ACHN (cell line): ENCODE results near the gene ZKSCAN1.
"Not testable (repeated sequence)": the region's sequence is repeated elsewhere in the genome, so short reads cannot be mapped to it uniquely, and the experiment has no call there.

Experiments used
- DNase-seq: peaks from one replicate; pipeline ENCODE4 v3.0.0-alpha.2; 2015
- in situ Hi-C: cut with HindIII; loops from 2 replicates; pipeline ENCODE4 v1.10.0; 2017; ENCODE audit warnings: low sequenced_read_pairs, low pct_ligation_motif_present, low pct_unique_long_range_greater_than_20kb

Gene ZKSCAN1

GRCh38 chr7:99996755-99997544 lies 18.4 kb upstream of the ZKSCAN1 start:
- DNase-seq: no peak
- in situ Hi-C loops: loop anchor here (10.0 kb wide), 1 partner anchor 72 kb away; the partner anchor contains the start of gene GJC3

DNA sequence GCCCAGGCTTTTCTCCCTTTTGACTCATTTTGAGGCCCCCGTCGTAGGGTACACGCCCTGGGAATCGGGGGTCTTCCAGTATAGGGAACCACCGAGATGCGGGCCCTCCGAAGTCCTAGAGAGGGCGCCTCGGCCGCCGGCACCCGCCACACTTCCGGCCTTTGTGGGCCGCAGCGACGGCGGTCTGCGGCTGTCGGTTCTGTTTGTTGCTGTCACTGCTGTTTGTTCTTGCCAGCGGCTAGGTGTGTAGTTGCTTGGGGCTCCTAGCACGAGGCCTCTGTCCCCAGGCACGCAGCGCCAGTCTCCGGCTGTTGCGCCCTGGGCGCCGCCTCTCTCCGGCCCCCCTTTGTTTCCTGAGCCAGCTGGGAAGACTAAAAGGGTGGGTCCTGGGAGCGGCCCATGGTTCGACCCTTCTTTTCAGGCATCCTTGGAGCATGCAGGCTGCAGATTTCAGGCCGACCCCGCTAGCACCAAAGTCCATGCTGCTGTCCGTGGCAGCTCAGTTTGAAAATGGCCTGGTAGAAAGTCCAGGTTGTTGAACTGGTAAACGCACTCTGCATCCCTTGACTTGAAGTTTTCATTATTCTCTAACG lies 17.8 kb upstream of the ZKSCAN1 start:
- in situ Hi-C loops: loop anchor here (10.0 kb wide), 1 partner anchor 73 kb away; the partner anchor contains the start of gene GJC3
- no peak for DNase-seq

DNA sequence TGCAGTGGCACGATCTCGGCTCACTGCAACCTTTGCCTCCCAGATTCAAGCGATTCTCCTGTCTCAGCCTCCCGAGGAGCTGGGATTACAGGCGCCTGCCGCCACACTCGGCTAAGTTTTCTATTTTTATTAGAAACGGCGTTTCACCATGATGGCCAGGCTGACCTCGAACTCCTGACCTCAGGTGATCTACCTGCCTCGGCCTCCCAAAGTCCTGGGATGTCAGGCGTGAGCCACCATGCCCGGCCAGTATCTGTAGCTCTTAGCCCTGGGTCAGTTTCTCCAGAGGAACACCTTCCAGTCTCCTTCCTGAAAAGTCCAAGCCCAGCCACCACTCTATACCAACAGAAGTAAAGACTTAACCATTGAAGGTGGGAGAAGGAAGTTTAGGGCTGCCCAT lies 15.2 kb upstream of the ZKSCAN1 start:
- in situ Hi-C loops: no loop called here

GRCh38 chr7:100003711-100004661 lies 11.4 kb upstream of the ZKSCAN1 start:
- in situ Hi-C loops: no loop called here
- no peak for DNase-seq

More for the DNA sequence above, 15.2 kb upstream of the ZKSCAN1 start:
- no peak for DNase-seq

- in situ Hi-C loops: no loop called here
- no peak for DNase-seq
Measured at GRCh38 chr7:100007887-100008286, 7.5 kb upstream of the ZKSCAN1 start.

DNA sequence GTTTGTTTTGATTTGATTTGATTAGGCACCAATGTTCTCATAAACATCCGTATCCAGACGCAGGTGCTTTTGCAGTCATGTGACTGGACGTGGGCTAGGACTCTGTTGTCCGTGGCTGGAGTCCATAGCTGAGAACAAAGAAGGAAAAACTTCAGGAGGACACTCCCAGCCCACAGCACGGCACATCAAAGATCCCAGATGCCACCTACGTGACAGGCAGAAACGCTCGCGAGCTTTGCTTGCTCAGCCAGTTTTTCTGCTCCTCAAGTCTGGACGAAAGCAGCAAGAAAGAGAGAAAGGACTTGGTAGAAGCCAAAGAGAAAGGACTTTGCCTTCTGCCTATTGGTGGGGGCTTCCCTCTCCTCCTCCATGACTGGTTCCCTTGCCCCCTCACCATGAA lies 6.9 kb upstream of the ZKSCAN1 start:
- DNase-seq: no peak
- in situ Hi-C loops: no loop called here

- in situ Hi-C loops, DNase-seq: not testable (repeated sequence)
Measured at GRCh38 chr7:100009952-100010351, 5.4 kb upstream of the ZKSCAN1 start.

GRCh38 chr7:100010901-100011300 lies 4.5 kb upstream of the ZKSCAN1 start:
- DNase-seq: no peak
- in situ Hi-C loops: no loop called here

DNA sequence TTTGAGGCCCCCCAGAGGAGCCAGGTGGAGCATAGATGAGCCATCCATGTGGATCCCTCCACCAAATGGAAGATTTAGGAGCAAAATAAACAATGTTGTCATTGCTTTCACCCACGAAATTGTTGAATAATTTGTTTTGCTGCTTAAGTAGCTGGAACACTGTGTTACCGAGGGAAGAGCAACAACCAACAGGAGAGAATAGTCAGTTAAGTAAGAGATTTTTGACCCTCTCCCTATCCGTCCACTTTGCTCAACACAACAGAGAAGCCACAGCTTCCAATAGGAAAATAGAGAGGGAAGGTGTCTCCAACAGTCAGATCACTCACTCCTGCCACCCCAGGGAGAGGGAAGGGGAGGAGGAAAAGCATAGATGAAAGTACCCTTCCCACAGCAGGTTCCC lies 3.9 kb upstream of the ZKSCAN1 start:
- in situ Hi-C loops: no loop called here
- no peak for DNase-seq

DNA sequence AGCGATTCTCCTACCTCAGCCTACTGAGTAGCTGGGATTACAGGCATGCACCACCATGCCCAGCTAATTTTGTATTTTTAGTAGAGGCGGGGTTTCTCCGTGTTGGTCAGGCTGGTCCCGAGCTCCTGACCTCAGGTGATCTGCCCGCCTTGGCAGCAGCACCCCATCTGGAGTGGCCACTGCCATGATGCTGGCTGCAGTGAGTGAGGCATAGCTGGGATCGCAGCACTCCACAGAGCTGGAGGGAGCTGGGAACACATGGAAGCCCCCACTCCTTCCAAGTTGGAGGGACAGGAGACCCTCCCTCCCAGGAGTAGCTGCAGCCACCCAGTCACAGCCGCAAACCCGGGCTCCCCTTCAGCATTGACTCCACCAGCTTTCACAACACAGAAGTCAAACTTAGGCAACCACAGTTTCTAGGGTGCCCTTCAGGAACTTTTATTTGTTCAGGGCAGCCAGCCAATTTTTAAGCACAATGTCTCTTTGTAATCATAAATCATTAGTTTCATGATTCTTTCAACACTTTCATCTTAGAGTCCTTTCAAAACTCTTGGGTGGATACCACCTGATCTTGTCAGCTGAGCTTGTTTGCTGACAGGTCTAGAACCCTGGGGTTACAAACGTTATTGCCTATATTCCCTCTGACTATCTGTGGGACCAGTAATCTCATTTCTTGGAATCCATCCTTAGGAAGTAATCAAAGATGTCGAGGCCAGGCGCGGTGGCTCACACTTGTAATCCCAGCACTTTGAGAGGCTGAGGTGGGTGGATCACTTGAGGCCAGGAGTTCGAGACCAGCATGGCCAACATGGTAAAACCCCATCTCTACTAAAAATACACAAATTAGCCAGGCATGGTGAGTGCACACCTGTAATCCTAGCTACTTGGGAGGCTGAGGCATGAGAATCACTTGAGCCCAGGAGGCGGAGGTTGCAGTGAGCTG lies 2.7 kb upstream of the ZKSCAN1 start:
- DNase-seq, in situ Hi-C loops: not testable (repeated sequence)

- no peak for DNase-seq
- in situ Hi-C loops: no loop called here
Measured at GRCh38 chr7:100013328-100013676, 2.1 kb upstream of the ZKSCAN1 start.

DNA sequence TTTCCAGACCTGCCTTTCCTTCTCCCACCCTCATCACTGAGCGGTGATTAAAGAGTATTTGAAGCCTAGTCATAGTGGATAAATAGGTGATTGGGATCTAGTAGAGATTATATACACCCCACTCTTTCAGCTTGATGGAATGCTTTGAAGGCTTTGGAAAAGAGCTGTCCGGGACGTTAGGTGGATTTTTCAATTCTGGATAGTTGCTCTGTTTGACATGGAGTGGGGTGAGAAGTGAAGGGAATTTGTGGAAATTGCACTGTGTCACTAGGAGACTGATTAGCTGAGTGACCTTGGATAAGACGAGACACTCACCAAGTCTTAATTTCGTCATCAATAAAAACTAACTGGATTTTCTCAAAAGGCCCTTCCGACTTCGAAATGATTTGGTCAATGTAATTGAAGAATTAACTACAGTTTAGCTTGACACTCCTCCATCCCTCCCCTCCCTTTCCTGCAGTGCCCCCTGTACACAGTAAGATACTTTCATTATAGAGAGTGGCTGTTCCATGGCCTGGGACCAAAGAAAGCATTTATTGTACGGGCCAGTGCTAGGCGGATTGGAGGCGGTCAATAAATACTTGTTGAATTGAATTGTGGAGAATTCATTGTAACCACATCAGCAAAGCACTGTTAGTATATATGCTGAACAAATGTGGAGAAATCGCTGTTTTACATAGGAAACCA lies 962 bp downstream of the ZKSCAN1 start:
- in situ Hi-C loops: no loop called here
- DNase-seq: peak; percentile 24

- in situ Hi-C loops: no loop called here
- DNase-seq: no peak
Measured at GRCh38 chr7:100017300-100017699, 1.9 kb downstream of the ZKSCAN1 start.

DNA sequence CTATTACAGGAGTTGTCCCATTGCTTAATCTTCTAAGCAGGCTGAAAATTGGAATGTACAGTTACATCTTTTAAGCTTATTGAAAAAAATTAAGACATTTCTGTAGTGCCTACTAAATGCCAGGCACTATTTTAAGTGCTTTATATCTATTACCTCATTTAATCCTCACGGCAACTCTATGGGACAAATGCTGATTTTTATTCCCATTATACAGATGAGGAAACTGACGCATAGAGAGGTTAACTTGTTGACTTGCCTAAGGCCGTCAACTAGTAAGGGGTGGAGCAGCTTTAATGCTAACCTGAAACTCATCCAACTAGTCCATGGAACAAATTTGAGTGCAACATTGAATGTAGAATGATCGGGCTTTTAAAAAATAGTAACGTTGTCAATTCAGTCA lies 2.5 kb downstream of the ZKSCAN1 start:
- DNase-seq: no peak
- in situ Hi-C loops: no loop called here

DNA sequence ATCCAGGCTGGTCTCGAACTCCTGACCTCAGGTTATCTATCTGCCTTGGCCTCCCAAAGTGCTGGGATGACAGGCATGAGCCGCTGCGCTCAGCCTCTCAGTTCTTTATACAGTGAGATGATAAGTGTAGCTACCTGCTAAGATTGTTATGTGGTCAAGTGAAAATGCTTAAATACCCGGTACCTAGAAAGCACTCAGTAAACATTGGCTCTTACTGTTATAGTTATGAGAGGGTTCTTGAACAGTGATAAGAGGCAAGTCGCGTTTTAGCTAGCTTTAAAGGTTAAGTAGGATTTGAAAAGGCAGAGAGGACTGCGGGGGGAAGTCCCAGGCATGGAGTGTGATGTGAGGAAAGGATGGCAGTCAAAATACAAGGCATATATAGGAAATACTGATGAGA lies 4.5 kb downstream of the ZKSCAN1 start:
- in situ Hi-C loops: no loop called here

DNA sequence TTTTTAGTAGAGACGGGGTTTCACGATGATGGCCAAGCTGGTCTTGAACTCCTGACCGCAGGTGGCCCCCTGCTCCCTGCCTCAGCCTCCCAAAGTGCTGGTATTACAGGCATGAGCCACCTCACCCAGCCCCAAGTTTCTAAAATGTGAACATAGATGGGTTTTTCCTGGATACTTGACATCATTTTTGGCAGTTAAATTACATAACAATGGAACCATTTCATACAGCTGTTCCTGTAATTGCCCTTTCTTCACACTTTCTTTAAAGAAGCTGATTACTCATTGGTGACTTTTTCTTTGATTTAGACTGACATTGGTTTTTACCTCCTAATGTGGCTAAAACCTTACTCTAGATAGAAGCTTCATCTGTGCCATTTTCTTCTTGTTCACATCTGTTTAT lies 5.9 kb downstream of the ZKSCAN1 start:
- no peak for DNase-seq
- in situ Hi-C loops: no loop called here

More for the DNA sequence above, 4.5 kb downstream of the ZKSCAN1 start:
- DNase-seq: no peak

DNA sequence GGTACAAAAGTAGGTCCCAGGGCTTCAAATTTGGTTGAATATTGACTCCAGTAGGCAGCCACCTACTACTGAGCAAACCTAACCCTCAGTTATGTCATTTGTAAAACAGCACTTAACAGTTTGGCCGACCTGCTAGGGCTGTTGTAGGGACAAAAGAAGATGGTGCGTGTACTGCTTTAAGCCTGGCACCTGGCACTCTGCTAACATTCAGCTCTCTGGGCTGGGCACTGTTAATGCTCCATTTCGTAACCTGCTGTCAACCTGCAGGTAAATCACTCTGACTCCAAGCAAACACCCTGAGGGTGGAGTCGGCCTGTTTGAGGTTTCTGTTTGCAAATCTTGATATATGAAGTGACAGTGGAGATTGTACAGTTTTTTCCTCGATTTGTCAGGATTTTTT lies 7.2 kb downstream of the ZKSCAN1 start:
- no peak for DNase-seq
- in situ Hi-C loops: no loop called here

DNA sequence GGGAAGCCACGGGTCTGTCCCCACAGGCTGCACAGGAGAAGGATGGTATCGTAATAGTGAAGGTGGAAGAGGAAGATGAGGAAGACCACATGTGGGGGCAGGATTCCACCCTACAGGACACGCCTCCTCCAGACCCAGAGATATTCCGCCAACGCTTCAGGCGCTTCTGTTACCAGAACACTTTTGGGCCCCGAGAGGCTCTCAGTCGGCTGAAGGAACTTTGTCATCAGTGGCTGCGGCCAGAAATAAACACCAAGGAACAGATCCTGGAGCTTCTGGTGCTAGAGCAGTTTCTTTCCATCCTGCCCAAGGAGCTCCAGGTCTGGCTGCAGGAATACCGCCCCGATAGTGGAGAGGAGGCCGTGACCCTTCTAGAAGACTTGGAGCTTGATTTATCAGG lies 8.1 kb downstream of the ZKSCAN1 start:
- DNase-seq: no peak
- in situ Hi-C loops: no loop called here
